ENCODE results near the gene EFNA3.

Gene EFNA3

GRCh38 chr1:155125511-155125945 lies 46.9 kb downstream of the EFNA3 start:
- TF ChIP-seq FOXP2 (optimal IDR thresholded peaks at IDR 0.05; ENCODE audit: borderline replicate concordance, extremely low read depth, extremely low read length, insufficient read depth) (no peak), SIN3A (IDR thresholded peaks at IDR 0.05; ENCODE audit: borderline replicate concordance, insufficient read depth, low read length) (no peak), TAF1 (IDR thresholded peaks at IDR 0.05; ENCODE audit: borderline replicate concordance, insufficient read depth, low read length) (no peak), REST (IDR thresholded peaks at IDR 0.05; ENCODE audit: insufficient read depth in 1 of 2, low read depth in 2 of 2, low read length in 2 of 2) (no peak), POLR2AphosphoS5 (IDR thresholded peaks at IDR 0.05; ENCODE audit: low read depth, low read length) (no peak)

GRCh38 chr1:155125946-155126555 lies 47.4 kb downstream of the EFNA3 start:
- TF ChIP-seq FOXP2 (optimal IDR thresholded peaks at IDR 0.05; ENCODE audit: borderline replicate concordance, extremely low read depth, extremely low read length, insufficient read depth) (no peak), SIN3A (IDR thresholded peaks at IDR 0.05; ENCODE audit: borderline replicate concordance, insufficient read depth, low read length) (no peak), TAF1 (IDR thresholded peaks at IDR 0.05; ENCODE audit: borderline replicate concordance, insufficient read depth, low read length) (no peak), REST (IDR thresholded peaks at IDR 0.05; ENCODE audit: insufficient read depth in 1 of 2, low read depth in 2 of 2, low read length in 2 of 2) (no peak), POLR2AphosphoS5 (IDR thresholded peaks at IDR 0.05; ENCODE audit: low read depth, low read length) (no peak)

- TF ChIP-seq TAF1 (IDR thresholded peaks at IDR 0.05; ENCODE audit: borderline replicate concordance, insufficient read depth, low read length): no peak
- TF ChIP-seq REST (IDR thresholded peaks at IDR 0.05; ENCODE audit: insufficient read depth in 1 of 2, low read depth in 2 of 2, low read length in 2 of 2): no peak
- TF ChIP-seq POLR2AphosphoS5 (IDR thresholded peaks at IDR 0.05; ENCODE audit: low read depth, low read length): no peak
- TF ChIP-seq FOXP2 (optimal IDR thresholded peaks at IDR 0.05; ENCODE audit: borderline replicate concordance, extremely low read depth, extremely low read length, insufficient read depth): no peak
- TF ChIP-seq SIN3A (IDR thresholded peaks at IDR 0.05; ENCODE audit: borderline replicate concordance, insufficient read depth, low read length): no peak
These were observed 48.0 kb downstream of the EFNA3 start for GRCh38 chr1:155126556-155127104.

GRCh38 chr1:155127105-155127966 lies 48.7 kb downstream of the EFNA3 start, which contains the start of gene EFNA1:
Gene EFNA1 (plus strand): TSS chr1:155127876. CDS start chr1:155127978, 102 bp downstream.
- TF ChIP-seq POLR2AphosphoS5 (IDR thresholded peaks at IDR 0.05; ENCODE audit: low read depth, low read length) (peak; percentile 78), REST (IDR thresholded peaks at IDR 0.05; ENCODE audit: insufficient read depth in 1 of 2, low read depth in 2 of 2, low read length in 2 of 2) (peak in 1 of 2 experiments; percentile 54; a peak in 2 of 4 replicates), TAF1 (IDR thresholded peaks at IDR 0.05; ENCODE audit: borderline replicate concordance, insufficient read depth, low read length) (peak; percentile 41; the same call in 1 of the 2 replicates), FOXP2 (optimal IDR thresholded peaks at IDR 0.05; ENCODE audit: borderline replicate concordance, extremely low read depth, extremely low read length, insufficient read depth) (no peak), SIN3A (IDR thresholded peaks at IDR 0.05; ENCODE audit: borderline replicate concordance, insufficient read depth, low read length) (peak; percentile 96; the same call in 1 of the 2 replicates)

Data from PFSK-1 (cell line).